ENCODE results near the gene UBE2O. TPM values are rescaled to one million over a fixed set of nuclear protein-coding genes. Genes with fewer than 3 reads are reported as not detected.

UBE2O gene
- total RNA-seq, 1 experiment from 2014 or later = 52.6 TPM

DNA sequence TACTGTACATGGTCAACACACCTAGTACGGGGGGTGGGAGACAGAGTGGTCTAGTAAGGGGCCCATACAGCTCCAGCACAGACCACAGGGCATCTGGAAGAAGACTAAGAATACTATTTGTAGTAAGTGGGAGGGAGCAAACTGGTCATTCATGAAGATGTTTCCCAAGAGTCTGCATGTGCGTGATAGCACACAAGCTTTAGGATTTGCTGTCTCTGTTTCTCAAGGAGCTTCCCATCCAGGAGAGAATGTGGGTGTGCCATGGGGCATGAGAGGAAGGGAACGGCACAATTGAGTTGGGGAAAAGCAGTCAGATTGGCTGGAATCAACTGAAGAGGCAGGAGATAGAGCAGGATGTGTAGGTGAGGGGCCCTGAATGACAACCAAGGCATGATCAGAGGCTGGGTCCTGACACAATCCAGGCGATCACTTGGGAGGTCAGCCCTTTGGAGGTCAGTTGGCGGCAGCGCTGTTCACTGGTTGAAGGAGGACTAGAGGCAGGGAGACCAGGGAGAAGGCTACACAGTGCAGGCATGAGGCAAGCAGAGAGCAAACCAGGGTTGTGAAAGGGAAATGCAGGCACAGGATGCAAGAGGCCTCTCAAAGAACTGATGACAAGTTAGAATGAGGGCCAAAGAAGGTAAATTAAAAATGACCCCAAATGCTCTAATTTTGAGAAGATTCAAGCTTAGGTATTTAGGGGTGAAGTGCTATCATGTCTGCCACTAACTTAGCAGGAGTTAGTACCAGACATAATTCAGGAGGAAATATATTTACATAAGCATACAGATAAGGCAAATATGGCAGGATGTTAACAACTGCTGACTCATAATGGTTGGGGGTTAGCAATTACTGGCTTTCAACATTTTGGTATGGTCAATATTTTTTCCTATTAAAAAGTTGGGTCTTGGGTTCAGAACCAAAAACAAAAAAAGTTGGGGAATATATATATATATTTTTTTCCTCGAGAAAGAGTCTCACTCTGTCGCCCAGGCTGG, 10.3 kb downstream of the UBE2O start:
- WGBS (ENCODE audit: extremely low coverage, insufficient read length, low lambda C conversion rate) = no CpG with 5 or more reads among the region's 8 CpGs
- Mint-ChIP-seq H3K4me3 (peak overlapping the region in 1 of 2 experiments; percentile 45; a peak in 1 of 5 replicates), H3K36me3 (ENCODE audit: insufficient read depth in 1 of 3, low read depth in 3 of 3) (peaks cover 0 to 4% (median 3%) of the 10 kb centered on the region in 3 experiments; a peak in 4 of 7 replicates), H3K4me1 (peaks cover 81 to 89% of the 10 kb centered on the region in 2 experiments), H3K27me3 (ENCODE audit: low read depth) (no peaks in the 10 kb centered on the region), H3K9me3 (no peaks in the 10 kb centered on the region; a peak in 1 of 5 replicates), H3K27ac (peak overlapping the region; percentile 50 to 94 (median 54))
- no peak overlapping the region for H2BK15ac ChIP-seq (ENCODE audit: low read depth, low read length)
- no peak overlapping the region for H3K4ac ChIP-seq (ENCODE audit: low read depth, low read length)
- H3K27me3 ChIP-seq (ENCODE audit: insufficient read depth, low read length) = no peaks in the 10 kb centered on the region
- no peak overlapping the region for H4K5ac ChIP-seq (ENCODE audit: insufficient read length, low read depth, low read length)
- H3T11ph ChIP-seq (ENCODE audit: low read length) = no peak overlapping the region
- no peak overlapping the region for H3K23ac ChIP-seq (ENCODE audit: insufficient read length, low read depth, low read length)
- TF ChIP-seq, protein P1, sequence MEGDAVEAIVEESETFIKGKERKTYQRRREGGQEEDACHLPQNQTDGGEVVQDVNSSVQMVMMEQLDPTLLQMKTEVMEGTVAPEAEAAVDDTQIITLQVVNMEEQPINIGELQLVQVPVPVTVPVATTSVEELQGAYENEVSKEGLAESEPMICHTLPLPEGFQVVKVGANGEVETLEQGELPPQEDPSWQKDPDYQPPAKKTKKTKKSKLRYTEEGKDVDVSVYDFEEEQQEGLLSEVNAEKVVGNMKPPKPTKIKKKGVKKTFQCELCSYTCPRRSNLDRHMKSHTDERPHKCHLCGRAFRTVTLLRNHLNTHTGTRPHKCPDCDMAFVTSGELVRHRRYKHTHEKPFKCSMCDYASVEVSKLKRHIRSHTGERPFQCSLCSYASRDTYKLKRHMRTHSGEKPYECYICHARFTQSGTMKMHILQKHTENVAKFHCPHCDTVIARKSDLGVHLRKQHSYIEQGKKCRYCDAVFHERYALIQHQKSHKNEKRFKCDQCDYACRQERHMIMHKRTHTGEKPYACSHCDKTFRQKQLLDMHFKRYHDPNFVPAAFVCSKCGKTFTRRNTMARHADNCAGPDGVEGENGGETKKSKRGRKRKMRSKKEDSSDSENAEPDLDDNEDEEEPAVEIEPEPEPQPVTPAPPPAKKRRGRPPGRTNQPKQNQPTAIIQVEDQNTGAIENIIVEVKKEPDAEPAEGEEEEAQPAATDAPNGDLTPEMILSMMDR (conservative IDR thresholded peaks at IDR 0.05) = no peak
- H2BK5ac ChIP-seq (ENCODE audit: insufficient read length, low read length) = no peak overlapping the region
- no peaks in the 10 kb centered on the region for H3K23me2 ChIP-seq (ENCODE audit: insufficient read length, low read depth, low read length, poor library complexity, severe bottlenecking)
- H3K4me1 ChIP-seq (ENCODE audit: insufficient read depth, low read length) = peaks cover 57% of the 10 kb centered on the region
- peaks cover 42% of the 10 kb centered on the region; the same call in 1 of the 2 replicates for H3K79me2 ChIP-seq (ENCODE audit: insufficient read depth, low read length)
- no peak overlapping the region for H2BK20ac ChIP-seq (ENCODE audit: low read depth, low read length, poor library complexity, severe bottlenecking)
- H3K56ac ChIP-seq (ENCODE audit: insufficient read length, low read depth, low read length) = no peak overlapping the region
- H2AFZ ChIP-seq (ENCODE audit: low read length) = no peak overlapping the region
- H3K4me2 ChIP-seq (ENCODE audit: insufficient read depth, insufficient read length, low read length) = no peak overlapping the region
- H3K27ac ChIP-seq (ENCODE audit: insufficient read length, low read depth, low read length) = no peak overlapping the region
- H2AK5ac ChIP-seq (ENCODE audit: insufficient read length, low read length) = peak overlapping the region; percentile 7
- no peak overlapping the region for H2BK120ac ChIP-seq (ENCODE audit: low read depth, low read length, poor library complexity, severe bottlenecking)
- no peak overlapping the region for H4K91ac ChIP-seq (ENCODE audit: insufficient read length, low read depth, low read length)
- no peak for DNase-seq
- H4K20me1 ChIP-seq (ENCODE audit: control insufficient read depth, insufficient read depth, insufficient read length) = no peaks in the 10 kb centered on the region
- H3K18ac ChIP-seq (ENCODE audit: insufficient read length, low read depth, low read length) = no peak overlapping the region
- no peak overlapping the region for H4K8ac ChIP-seq (replicated peaks; ENCODE audit: insufficient read length, low read depth, low read length)
- peaks cover 4% of the 10 kb centered on the region for H3K79me1 ChIP-seq (ENCODE audit: insufficient read depth, low read depth, low read length, poor library complexity, severe bottlenecking)
- no peaks in the 10 kb centered on the region for H3K9me3 ChIP-seq (ENCODE audit: control insufficient read depth, low read depth, low read length)
- no peak overlapping the region for H3K9ac ChIP-seq (ENCODE audit: extremely low read depth, insufficient read length, low read length)
- no peak overlapping the region for H3K14ac ChIP-seq (ENCODE audit: insufficient read depth, low read length)
- H2BK12ac ChIP-seq (ENCODE audit: insufficient read length, low read depth, low read length) = no peak overlapping the region
